ENCODE data around the gene GRM1. TPM values are rescaled to one million over a fixed set of nuclear protein-coding genes. Genes with fewer than 3 reads are reported as not detected.

Gene GRM1
- total RNA-seq, 1 donor from 2014 or later = not detected

GRCh38 chr6:146194434-146194833 is 165.6 kb downstream of the GRM1 start:
- intact Hi-C loops (cut with DNase I) = no loop called here
- Histone ChIP-seq H3K27me3 (no peaks in the 10 kb centered on the region), H3K4me3 (no peak overlapping the region), H3K9me3 (no peaks in the 10 kb centered on the region), H3K4me1 (no peaks in the 10 kb centered on the region), H3K36me3 (no peaks in the 10 kb centered on the region), H3K27ac (no peak overlapping the region)
- no peak for DNase-seq (ENCODE audit: extremely low spot score in 2 of 2)
- TF ChIP-seq POLR2A (IDR thresholded peaks at IDR 0.05) = no peak
- no peak for TF ChIP-seq POLR2AphosphoS5 (IDR thresholded peaks at IDR 0.05; ENCODE audit: insufficient read depth in 1 of 2, low read depth in 1 of 2)
- no peak for TF ChIP-seq CTCF (IDR thresholded peaks at IDR 0.05)

GRCh38 chr6:146200176-146200575 is 171.3 kb downstream of the GRM1 start:
- intact Hi-C loops (cut with DNase I) = no loop called here
- TF ChIP-seq POLR2AphosphoS5 (IDR thresholded peaks at IDR 0.05; ENCODE audit: insufficient read depth in 1 of 2, low read depth in 1 of 2) (no peak), POLR2A (IDR thresholded peaks at IDR 0.05) (no peak), CTCF (IDR thresholded peaks at IDR 0.05) (no peak)
- no peaks in the 10 kb centered on the region for H3K4me1 ChIP-seq

GRCh38 chr6:146202570-146202969 is 173.7 kb downstream of the GRM1 start:
- TF ChIP-seq POLR2A (IDR thresholded peaks at IDR 0.05) (no peak), POLR2AphosphoS5 (IDR thresholded peaks at IDR 0.05; ENCODE audit: insufficient read depth in 1 of 2, low read depth in 1 of 2) (no peak), CTCF (IDR thresholded peaks at IDR 0.05) (no peak)
- DNase-seq (ENCODE audit: extremely low spot score in 2 of 2) = no peak
- no peak overlapping the region for H3K4me3 ChIP-seq
- H3K4me1 ChIP-seq = no peaks in the 10 kb centered on the region
- intact Hi-C loops (cut with DNase I) = no loop called here
- H3K27me3 ChIP-seq = no peaks in the 10 kb centered on the region
- H3K36me3 ChIP-seq = no peaks in the 10 kb centered on the region
- no peak overlapping the region for H3K27ac ChIP-seq
- no peaks in the 10 kb centered on the region for H3K9me3 ChIP-seq

More at GRCh38 chr6:146200176-146200575, 171.3 kb downstream of the GRM1 start:
- H3K36me3 ChIP-seq = no peaks in the 10 kb centered on the region
- DNase-seq (ENCODE audit: extremely low spot score in 2 of 2) = no peak
- no peak overlapping the region for H3K4me3 ChIP-seq
- H3K9me3 ChIP-seq = no peaks in the 10 kb centered on the region
- H3K27me3 ChIP-seq = no peaks in the 10 kb centered on the region
- H3K27ac ChIP-seq = no peak overlapping the region

- no peaks in the 10 kb centered on the region for H3K4me1 ChIP-seq
- no peak overlapping the region for H3K27ac ChIP-seq
- no peak for TF ChIP-seq POLR2A (IDR thresholded peaks at IDR 0.05)
- no peak for TF ChIP-seq CTCF (IDR thresholded peaks at IDR 0.05)
- TF ChIP-seq POLR2AphosphoS5 (IDR thresholded peaks at IDR 0.05; ENCODE audit: insufficient read depth in 1 of 2, low read depth in 1 of 2) = no peak
- H3K9me3 ChIP-seq = no peaks in the 10 kb centered on the region
- no peak for DNase-seq (ENCODE audit: extremely low spot score in 2 of 2)
- H3K36me3 ChIP-seq = no peaks in the 10 kb centered on the region
- intact Hi-C loops (cut with DNase I) = no loop called here
- no peak overlapping the region for H3K4me3 ChIP-seq
- H3K27me3 ChIP-seq = no peaks in the 10 kb centered on the region
Observed at GRCh38 chr6:146209942-146210341, 181.1 kb downstream of the GRM1 start.

GRCh38 chr6:146210406-146211083 is 181.7 kb downstream of the GRM1 start:
- no peaks in the 10 kb centered on the region for H3K27me3 ChIP-seq
- H3K36me3 ChIP-seq = no peaks in the 10 kb centered on the region
- TF ChIP-seq POLR2AphosphoS5 (IDR thresholded peaks at IDR 0.05; ENCODE audit: insufficient read depth in 1 of 2, low read depth in 1 of 2) (no peak), POLR2A (IDR thresholded peaks at IDR 0.05) (no peak), CTCF (IDR thresholded peaks at IDR 0.05) (no peak)
- H3K4me3 ChIP-seq = no peak overlapping the region
- H3K9me3 ChIP-seq = no peaks in the 10 kb centered on the region
- intact Hi-C loops (cut with DNase I) = no loop called here
- no peaks in the 10 kb centered on the region for H3K4me1 ChIP-seq
- H3K27ac ChIP-seq = no peak overlapping the region
- no peak for DNase-seq (ENCODE audit: extremely low spot score in 2 of 2)
